KMS-11 (cell line): Measurements from ENCODE around the gene YY1AP1.

ENCODE experiments used
- H2AFZ ChIP-seq: fragments of 200-600 bp; sonication (generic); 2 replicates; pipeline ENCODE4 v1.6.1; 2016; ENCODE audit warnings: antibody characterized with exemption, mixed run types, low read depth
- H3K27ac ChIP-seq: fragments of 200-600 bp; sonication (generic); 2 replicates; pipeline ENCODE4 v1.6.1; 2016; ENCODE audit warnings: mild to moderate bottlenecking, mixed run types
- H3K27me3 ChIP-seq: fragments of 200-600 bp; sonication (generic); 2 replicates; pipeline ENCODE4 v1.6.1; 2017; ENCODE audit warnings: mild to moderate bottlenecking, low read depth, mixed run types, moderate library complexity; ENCODE audit not compliant: insufficient read depth
- H3K36me3 ChIP-seq: fragments of 200-600 bp; sonication (generic); 2 replicates; pipeline ENCODE4 v1.6.1; 2017; ENCODE audit warnings: mild to moderate bottlenecking, mixed run types; ENCODE audit not compliant: insufficient read depth
- H3K4me1 ChIP-seq: fragments of 200-600 bp; sonication (generic); 2 replicates; pipeline ENCODE4 v1.6.1; 2016; ENCODE audit warnings: mild to moderate bottlenecking, low read depth, mixed run types; ENCODE audit not compliant: poor library complexity, severe bottlenecking
- H3K4me2 ChIP-seq: fragments of 200-600 bp; sonication (generic); 2 replicates; pipeline ENCODE4 v1.7.0; 2016; ENCODE audit warnings: mild to moderate bottlenecking, mixed run types
- H3K4me3 ChIP-seq: fragments of 200-600 bp; sonication (generic); IDR thresholded peaks from 2 replicates; pipeline ENCODE4 v1.6.1; 2017; ENCODE audit warnings: low read depth, low read length, mixed read lengths; ENCODE audit not compliant: insufficient read depth
- H3K79me2 ChIP-seq: fragments of 200-600 bp; sonication (generic); 2 replicates; pipeline ENCODE4 v1.6.1; 2016; ENCODE audit warnings: low read depth, mixed run types; ENCODE audit not compliant: insufficient read depth
- H3K9ac ChIP-seq: fragments of 200-600 bp; sonication (generic); 2 replicates; pipeline ENCODE4 v1.6.1; 2016; ENCODE audit warnings: mild to moderate bottlenecking, mixed run types
- H4K20me1 ChIP-seq: fragments of 200-600 bp; sonication (generic); 2 replicates; pipeline ENCODE4 v1.6.1; 2016; ENCODE audit warnings: mild to moderate bottlenecking, mixed run types; ENCODE audit not compliant: insufficient read depth
- TF ChIP-seq, protein P1 (sequence below): fragments of 200-600 bp; sonication (generic); conservative IDR thresholded peaks from 2 replicates; pipeline ENCODE4 v1.6.1; 2017; ENCODE audit warnings: low read depth, mild to moderate bottlenecking, antibody characterized with exemption, low read length, moderate library complexity, mixed read lengths

YY1AP1 gene

DNA sequence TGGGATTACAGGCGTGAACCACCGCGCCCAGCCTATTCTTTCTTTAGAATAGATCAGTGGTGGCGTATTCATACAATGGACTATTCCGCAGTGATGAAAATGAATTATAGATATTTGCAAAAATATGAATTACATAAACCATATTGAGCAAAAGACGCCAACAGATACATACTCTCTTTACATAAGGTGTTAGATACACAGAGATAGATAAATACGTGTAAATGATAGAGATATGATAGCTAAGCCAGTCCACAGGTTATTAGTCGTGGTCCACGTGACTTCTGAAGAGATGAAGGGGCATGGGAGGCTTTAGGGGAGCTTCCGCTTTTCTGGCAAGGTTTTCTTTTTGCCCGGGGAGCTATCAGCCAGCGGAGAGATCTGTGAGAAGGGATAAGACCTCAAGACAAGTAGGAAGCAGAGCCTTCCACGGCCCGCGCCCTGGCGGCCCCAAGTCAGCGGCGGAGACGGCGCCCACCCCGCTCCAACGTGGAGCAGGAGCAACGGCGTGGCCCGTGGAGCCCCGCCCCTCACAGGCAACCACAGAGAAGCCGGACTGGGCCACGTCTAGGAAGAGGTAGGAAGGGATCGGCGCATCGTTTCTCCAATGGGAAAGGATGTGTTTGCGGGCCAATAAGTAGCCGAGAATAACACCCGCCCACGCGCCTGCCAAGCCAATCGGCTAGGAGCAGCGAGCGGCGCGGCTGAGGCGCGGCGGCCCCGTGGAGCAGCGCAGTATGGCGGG lies 78.9 kb downstream of the YY1AP1 start, which contains the start of gene MSTO1:
Gene MSTO1, plus strand, starts transcription at position 704 of the 742 bp plus-strand sequence. Its CDS starts 31 bp downstream, at position 735.
- peak within 1 kb of the TSS; percentile 70 for H2AFZ ChIP-seq
- no peaks in the 10 kb centered on the region for H3K27me3 ChIP-seq
- H3K9ac ChIP-seq: peak within 1 kb of the TSS; percentile 46
- peak within 1 kb of the TSS; percentile 13 for H3K27ac ChIP-seq
- H3K4me3 ChIP-seq: peak within 1 kb of the TSS; percentile 96
- peaks cover 10% of the 10 kb centered on the region; the same call in 1 of the 2 replicates for H3K36me3 ChIP-seq
- TF ChIP-seq, protein P1, sequence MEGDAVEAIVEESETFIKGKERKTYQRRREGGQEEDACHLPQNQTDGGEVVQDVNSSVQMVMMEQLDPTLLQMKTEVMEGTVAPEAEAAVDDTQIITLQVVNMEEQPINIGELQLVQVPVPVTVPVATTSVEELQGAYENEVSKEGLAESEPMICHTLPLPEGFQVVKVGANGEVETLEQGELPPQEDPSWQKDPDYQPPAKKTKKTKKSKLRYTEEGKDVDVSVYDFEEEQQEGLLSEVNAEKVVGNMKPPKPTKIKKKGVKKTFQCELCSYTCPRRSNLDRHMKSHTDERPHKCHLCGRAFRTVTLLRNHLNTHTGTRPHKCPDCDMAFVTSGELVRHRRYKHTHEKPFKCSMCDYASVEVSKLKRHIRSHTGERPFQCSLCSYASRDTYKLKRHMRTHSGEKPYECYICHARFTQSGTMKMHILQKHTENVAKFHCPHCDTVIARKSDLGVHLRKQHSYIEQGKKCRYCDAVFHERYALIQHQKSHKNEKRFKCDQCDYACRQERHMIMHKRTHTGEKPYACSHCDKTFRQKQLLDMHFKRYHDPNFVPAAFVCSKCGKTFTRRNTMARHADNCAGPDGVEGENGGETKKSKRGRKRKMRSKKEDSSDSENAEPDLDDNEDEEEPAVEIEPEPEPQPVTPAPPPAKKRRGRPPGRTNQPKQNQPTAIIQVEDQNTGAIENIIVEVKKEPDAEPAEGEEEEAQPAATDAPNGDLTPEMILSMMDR: no peak
- peaks cover 3% of the 10 kb centered on the region for H3K4me1 ChIP-seq
- no peaks in the 10 kb centered on the region for H4K20me1 ChIP-seq
- peak within 1 kb of the TSS; percentile 81 for H3K4me2 ChIP-seq
- H3K79me2 ChIP-seq: no peaks in the 10 kb centered on the region
